HepG2 (cell line): ENCODE results near the gene SERHL2. TPM values are rescaled to one million over a fixed set of nuclear protein-coding genes. Genes with fewer than 3 reads are reported as not detected.

Experiments
- ATAC-seq: fragments of 200-7000 bp; cut with Tn5 transposase; 3 replicates; pipeline ENCODE4 v1.9.1; 2020; ENCODE audit warnings: mild to moderate bottlenecking, moderate library complexity
- BruUV-seq: library from RNA; stranded (reverse); fragments of 400-500 nt; replicated peaks from 2 replicates; lab custom pipeline; 2021; lab: Mats Ljungman, UMichigan
- CTCF ChIA-PET: fragments of 300-600 bp; formaldehyde crosslinking; extraction: SDS; loops from one replicate; lab custom pipeline; 2021; ENCODE audit warnings: low total read pairs, inconsistent platforms, low intra/inter-chr PET ratio; lab: Yijun Ruan, JAX
- POLR2A ChIA-PET: fragments of 350-600 bp; sonication (Branson Sonifier 250); formaldehyde crosslinking; loops from one replicate; lab custom pipeline; 2020; ENCODE audit warnings: antibody characterized with exemption, inconsistent platforms; lab: Yijun Ruan, JAX
- DNase-seq: peaks from one replicate; pipeline ENCODE4 v3.0.0-alpha.2; 2015; ENCODE audit warnings: low spot score
- FAIRE-seq: peaks from 3 replicates; lab custom pipeline; 2011; peaks lifted over from hg19 to GRCh38; lab: Jason Lieb, UNC
- H2AFZ ChIP-seq: one replicate; pipeline ENCODE4 v1.6.1; 2011; ENCODE audit warnings: low read length, inconsistent platforms
- H3K27ac ChIP-seq: fragments of 300-600 bp; 3 replicates; pipeline ENCODE4 v1.8.0; 2011; ENCODE audit warnings: mixed run types, mild to moderate bottlenecking, mixed read lengths, low read length, inconsistent platforms; ENCODE audit not compliant: insufficient read depth; ENCODE audit errors: extremely low read length
- H3K27me3 ChIP-seq, 2 experiments: fragments of 200-600 bp in 1 of 2; 2 replicates in 1 of 2; 3 replicates in 1 of 2; pipeline versions ENCODE4 v1.6.0 to v1.8.0; 2011; ENCODE audit warnings: low read length in 2 of 2, mild to moderate bottlenecking in 2 of 2, moderate library complexity in 2 of 2, inconsistent platforms in 1 of 2; ENCODE audit not compliant: insufficient read depth in 2 of 2, control insufficient read depth in 1 of 2
- H3K36me3 ChIP-seq, 2 experiments: fragments of 200-600 bp in 1 of 2; replicated peaks in 1 of 2; 2 replicates in 1 of 2; 3 replicates in 1 of 2; pipeline versions ENCODE4 v1.5.1 to v1.8.0; 2011; ENCODE audit warnings: low read length in 2 of 2, inconsistent platforms in 1 of 2; ENCODE audit not compliant: insufficient read depth in 2 of 2, control insufficient read depth in 1 of 2
- H3K4me1 ChIP-seq: 2 replicates; pipeline ENCODE4 v1.5.1; 2012; ENCODE audit warnings: low read length, inconsistent platforms; ENCODE audit not compliant: insufficient read depth
- H3K4me2 ChIP-seq: 2 replicates; pipeline ENCODE4 v1.6.0; 2011; ENCODE audit warnings: low read depth, low read length, inconsistent platforms
- H3K4me3 ChIP-seq, 3 experiments: fragments of 200-600 bp in 1 of 3; sonication (generic), shearing (Covaris generic) in 1 of 3; replicated peaks in 1 of 3; 2 replicates each; pipeline ENCODE4 v1.5.1; 2011 to 2016; ENCODE audit warnings: low read length in 3 of 3, inconsistent platforms in 2 of 3, low read depth in 2 of 3, mild to moderate bottlenecking in 2 of 3, control low read depth in 1 of 3, mixed read lengths in 1 of 3; ENCODE audit not compliant: insufficient read depth in 1 of 3
- H3K79me2 ChIP-seq: one replicate; pipeline ENCODE4 v1.6.1; 2011; ENCODE audit warnings: low read length, inconsistent platforms; ENCODE audit not compliant: insufficient read depth
- H3K9ac ChIP-seq: 2 replicates; pipeline ENCODE4 v1.6.0; 2011; ENCODE audit warnings: mild to moderate bottlenecking, low read depth, low read length, inconsistent platforms; ENCODE audit not compliant: insufficient read depth
- H3K9me3 ChIP-seq: 2 replicates; pipeline ENCODE4 v1.5.1; 2012; ENCODE audit warnings: mild to moderate bottlenecking, low read length
- H4K20me1 ChIP-seq: 2 replicates; pipeline ENCODE4 v1.6.0; 2011; ENCODE audit warnings: inconsistent platforms, mild to moderate bottlenecking, low read length, moderate library complexity; ENCODE audit not compliant: insufficient read depth
- AKAP8 ChIP-seq: sonication (generic); formaldehyde crosslinking; IDR thresholded peaks from 2 replicates; pipeline ENCODE4 v1.5.1; 2020; ENCODE audit warnings: mild to moderate bottlenecking, missing genetic modification reagents
- BORCS8-MEF2B ChIP-seq: sonication (generic); formaldehyde crosslinking; IDR thresholded peaks from 2 replicates; pipeline ENCODE4 v1.8.0; 2022; ENCODE audit warnings: mild to moderate bottlenecking, missing genetic modification reagents
- HDAC6 ChIP-seq: fragments of 200-600 bp; sonication (generic); IDR thresholded peaks from 2 replicates; pipeline ENCODE4 v1.7.0; 2017; ENCODE audit warnings: mild to moderate bottlenecking, antibody characterized with exemption, low read length, low read depth
- HOXA9 ChIP-seq: sonication (generic); formaldehyde crosslinking; IDR thresholded peaks from 2 replicates; pipeline ENCODE4 v1.8.1; 2022; ENCODE audit warnings: missing genetic modification reagents, mild to moderate bottlenecking, moderate library complexity, borderline replicate concordance
- MED13 ChIP-seq: sonication (generic); formaldehyde crosslinking; IDR thresholded peaks from 2 replicates; pipeline ENCODE4 v1.5.0; 2020; ENCODE audit warnings: missing genetic modification reagents
- NKX3-1 ChIP-seq: sonication (generic); formaldehyde crosslinking; IDR thresholded peaks from 2 replicates; pipeline ENCODE4 v1.5.0; 2020; ENCODE audit warnings: missing genetic modification reagents
- ZNF280B ChIP-seq: sonication (generic); formaldehyde crosslinking; IDR thresholded peaks from 2 replicates; pipeline ENCODE4 v1.5.0; 2020; ENCODE audit warnings: missing genetic modification reagents, mild to moderate bottlenecking, borderline replicate concordance
- ZNF343 ChIP-seq: sonication (generic); formaldehyde crosslinking; IDR thresholded peaks from 2 replicates; pipeline ENCODE4 v1.4.0; 2020; ENCODE audit warnings: mild to moderate bottlenecking, missing genetic modification reagents
- ZNF441 ChIP-seq: sonication (generic); formaldehyde crosslinking; IDR thresholded peaks from 2 replicates; pipeline ENCODE4 v1.7.0; 2021; ENCODE audit warnings: missing genetic modification reagents, borderline replicate concordance
- ZNF512B ChIP-seq: sonication (generic); formaldehyde crosslinking; IDR thresholded peaks from 2 replicates; pipeline ENCODE4 v1.5.1; 2020; ENCODE audit warnings: missing genetic modification reagents, mild to moderate bottlenecking, borderline replicate concordance
- ZNF552 ChIP-seq: sonication (generic); formaldehyde crosslinking; IDR thresholded peaks from 2 replicates; pipeline ENCODE4 v1.9.0; 2022; ENCODE audit warnings: missing genetic modification reagents, mild to moderate bottlenecking, borderline replicate concordance
- ZNF672 ChIP-seq: sonication (generic); formaldehyde crosslinking; IDR thresholded peaks from 2 replicates; pipeline ENCODE4 v1.8.1; 2022; ENCODE audit warnings: missing genetic modification reagents
- WGBS: methylation state at CpG from one replicate; pipeline ENCODE4 v1.1.6; 2017; ENCODE audit warnings: low lambda C conversion rate; 5-methylcytosine and 5-hydroxymethylcytosine counted together
- in situ Hi-C: cut with HindIII; loops from 2 replicates; pipeline ENCODE4 v1.10.0; 2017; ENCODE audit warnings: low pct_unique_long_range_greater_than_20kb; ENCODE audit not compliant: extremely low pct_ligation_motif_present
- intact Hi-C: fragments of 100-400 bp; cut with micrococcal nuclease; formaldehyde crosslinking; loops from one replicate; pipeline ENCODE4 v1.10.0; 2022; ENCODE audit not compliant: unreplicated experiment
- polyA plus RNA-seq, 8 experiments: library from polyadenylated mRNA; depleted of rRNA in 3 of 8; stranded (reverse) in 7 of 8; unstranded in 1 of 8; fragments of >200 nt; fragmentation: Illumina TruSeq in 4 of 8; extraction: Trizol in 4 of 8; gene quantifications; 2 replicates each; pipeline versions ENCODE4 v1.2.1 to v1.2.3, GENCODE V29; 2011 to 2016; ENCODE audit warnings: low read depth in 4 of 8, missing spikeins in 1 of 8, mixed read lengths in 1 of 8; ENCODE audit not compliant: insufficient read depth in 1 of 8
- total RNA-seq, 5 experiments: library from RNA; depleted of rRNA; stranded (reverse); fragments of >200 nt; fragmentation: Illumina TruSeq; extraction: Trizol; gene quantifications; 2 replicates each; pipeline ENCODE4 v1.2.3, GENCODE V29; 2016; ENCODE audit warnings: low read depth in 1 of 5

The SERHL2 gene
- total and polyA plus RNA-seq, 2 of the 13 experiments (the other 11 are each of a cell fraction or from before 2014, with no cell fraction given), result 1.0 to 1.8 TPM

- TF ChIP-seq ZNF343 (CRISPR knock-in tag) (no peak), ZNF552 (CRISPR knock-in tag) (no peak), NKX3-1 (no peak), ZNF672 (CRISPR knock-in tag) (no peak), ZNF441 (no peak), HOXA9 (CRISPR knock-in tag) (no peak), HDAC6 (no peak), MED13 (no peak), AKAP8 (CRISPR knock-in tag) (no peak), BORCS8-MEF2B (CRISPR knock-in tag) (no peak), ZNF280B (CRISPR knock-in tag) (no peak), ZNF512B (CRISPR knock-in tag) (no peak)
- FAIRE-seq (no peak), ATAC-seq (no peak), DNase-seq (no peak)
- CTCF ChIA-PET, result no interaction called here
- no peak overlapping the region for H2AFZ ChIP-seq
- H4K20me1 ChIP-seq, result no peaks in the 10 kb centered on the region
- H3K4me1 ChIP-seq, result peaks cover 6% of the 10 kb centered on the region
- H3K4me2 ChIP-seq, result no peak overlapping the region
- peaks cover 28 to 65% of the 10 kb centered on the region in 2 experiments for H3K36me3 ChIP-seq
- H3K27me3 ChIP-seq, result no peaks in the 10 kb centered on the region
- BruUV-seq, result no TSS peak
- peaks cover 4% of the 10 kb centered on the region for H3K79me2 ChIP-seq
- in situ Hi-C loops (no loop called here), intact Hi-C loops (no loop called here)
- H3K9ac ChIP-seq, result no peak overlapping the region
- WGBS, result 95% methylated on average over 4 of the region's 4 CpGs
- no peaks in the 10 kb centered on the region for H3K9me3 ChIP-seq
- no peak overlapping the region for H3K27ac ChIP-seq
- H3K4me3 ChIP-seq, result no peak overlapping the region
- POLR2A ChIA-PET, result no interaction called here
These were observed 32.6 kb downstream of the SERHL2 start for GRCh38 chr22:42586381-42586780.
